Measurements from ENCODE around the gene AHDC1. TPM values are rescaled to one million over a fixed set of nuclear protein-coding genes. Genes with fewer than 3 reads are reported as not detected.

AHDC1 gene
- total and polyA plus RNA-seq, 9 of the 15 experiments (the other 6 are each of a cell fraction or from before 2014, with no cell fraction given) = 0.21 to 36.4 (median 4.7) TPM

DNA sequence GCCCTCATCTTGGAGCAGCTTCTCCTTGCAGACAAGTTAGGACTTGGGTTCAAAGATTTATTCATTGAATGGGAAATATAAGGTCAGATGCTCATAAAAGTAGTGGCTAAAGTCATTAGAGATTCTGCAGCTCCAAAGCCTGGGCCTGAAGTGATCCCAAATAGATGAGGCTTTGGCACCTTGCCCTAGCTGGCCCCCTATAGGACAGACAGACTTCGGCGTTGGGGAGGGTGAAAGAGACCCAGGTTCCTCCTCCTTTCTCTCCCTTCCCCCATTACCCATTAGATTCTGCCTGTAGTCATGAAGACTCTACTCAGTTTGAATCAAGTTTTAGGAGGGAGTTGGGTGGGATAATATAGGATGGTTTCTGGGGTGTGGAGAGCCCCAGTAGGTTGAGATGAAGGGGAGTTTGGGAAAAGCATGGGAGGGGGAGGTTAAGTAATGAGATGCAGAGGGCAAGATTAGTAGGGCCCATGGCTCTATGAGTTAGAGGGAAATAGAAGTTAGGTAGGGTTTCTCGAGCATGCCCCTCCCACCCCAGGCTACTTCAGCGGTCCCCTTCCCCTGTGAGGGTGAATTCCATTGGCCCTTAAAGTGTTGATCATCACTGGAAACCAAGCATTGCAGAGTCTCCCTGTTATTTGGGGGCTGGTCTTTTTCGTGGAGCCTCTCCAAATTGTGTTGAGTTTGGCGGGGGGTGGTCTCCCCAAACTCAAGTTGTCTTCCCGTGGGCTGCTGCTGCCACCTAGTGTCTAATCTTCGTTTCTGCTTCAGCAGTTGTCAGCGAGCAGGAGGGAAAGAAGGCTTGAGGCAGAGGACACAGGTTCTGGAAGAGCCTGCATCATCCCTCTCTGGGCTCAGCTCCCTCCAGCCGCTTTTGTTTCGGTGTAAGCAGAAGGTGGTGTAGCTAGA, 2.1 kb upstream of the AHDC1 start (continued):
- TF ChIP-seq, protein P1, sequence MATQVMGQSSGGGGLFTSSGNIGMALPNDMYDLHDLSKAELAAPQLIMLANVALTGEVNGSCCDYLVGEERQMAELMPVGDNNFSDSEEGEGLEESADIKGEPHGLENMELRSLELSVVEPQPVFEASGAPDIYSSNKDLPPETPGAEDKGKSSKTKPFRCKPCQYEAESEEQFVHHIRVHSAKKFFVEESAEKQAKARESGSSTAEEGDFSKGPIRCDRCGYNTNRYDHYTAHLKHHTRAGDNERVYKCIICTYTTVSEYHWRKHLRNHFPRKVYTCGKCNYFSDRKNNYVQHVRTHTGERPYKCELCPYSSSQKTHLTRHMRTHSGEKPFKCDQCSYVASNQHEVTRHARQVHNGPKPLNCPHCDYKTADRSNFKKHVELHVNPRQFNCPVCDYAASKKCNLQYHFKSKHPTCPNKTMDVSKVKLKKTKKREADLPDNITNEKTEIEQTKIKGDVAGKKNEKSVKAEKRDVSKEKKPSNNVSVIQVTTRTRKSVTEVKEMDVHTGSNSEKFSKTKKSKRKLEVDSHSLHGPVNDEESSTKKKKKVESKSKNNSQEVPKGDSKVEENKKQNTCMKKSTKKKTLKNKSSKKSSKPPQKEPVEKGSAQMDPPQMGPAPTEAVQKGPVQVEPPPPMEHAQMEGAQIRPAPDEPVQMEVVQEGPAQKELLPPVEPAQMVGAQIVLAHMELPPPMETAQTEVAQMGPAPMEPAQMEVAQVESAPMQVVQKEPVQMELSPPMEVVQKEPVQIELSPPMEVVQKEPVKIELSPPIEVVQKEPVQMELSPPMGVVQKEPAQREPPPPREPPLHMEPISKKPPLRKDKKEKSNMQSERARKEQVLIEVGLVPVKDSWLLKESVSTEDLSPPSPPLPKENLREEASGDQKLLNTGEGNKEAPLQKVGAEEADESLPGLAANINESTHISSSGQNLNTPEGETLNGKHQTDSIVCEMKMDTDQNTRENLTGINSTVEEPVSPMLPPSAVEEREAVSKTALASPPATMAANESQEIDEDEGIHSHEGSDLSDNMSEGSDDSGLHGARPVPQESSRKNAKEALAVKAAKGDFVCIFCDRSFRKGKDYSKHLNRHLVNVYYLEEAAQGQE (IDR thresholded peaks at IDR 0.05; ENCODE audit: borderline replicate concordance) = peak; percentile 92
- TF ChIP-seq, protein P1 (CRISPR knock-in tag; IDR thresholded peaks at IDR 0.05; ENCODE audit: low read depth) = no peak
- TF ChIP-seq NRF1 (conservative IDR thresholded peaks at IDR 0.05 in 1 of 2, IDR thresholded peaks at IDR 0.05 in 1 of 2) = no peak
- no peak for TF ChIP-seq TAF9B (IDR thresholded peaks at IDR 0.05; ENCODE audit: partially characterized antibody)
- no peak for TF ChIP-seq ATF1 (CRISPR knock-in tag; IDR thresholded peaks at IDR 0.05)
- TF ChIP-seq ATF1 (tag; IDR thresholded peaks at IDR 0.05) = 0 out of 2 replicates have a peak, but pooled peaks have one; percentile 18
- TF ChIP-seq MBD2 (IDR thresholded peaks at IDR 0.05; ENCODE audit: borderline replicate concordance, low read depth) = no peak
- 0 out of 2 replicates have a peak, but pooled peaks have one; percentile 31 for TF ChIP-seq MTA3 (IDR thresholded peaks at IDR 0.05; ENCODE audit: borderline replicate concordance)
- 0 out of 2 replicates have a peak, but pooled peaks have one; percentile 8 for TF ChIP-seq MAFK (IDR thresholded peaks at IDR 0.05; ENCODE audit: low read length)
- TF ChIP-seq ZZZ3 (IDR thresholded peaks at IDR 0.05) = no peak
- no peak for TF ChIP-seq HNRNPK (IDR thresholded peaks at IDR 0.05; ENCODE audit: low read depth, low read length, poor library complexity, severe bottlenecking)
- TF ChIP-seq, protein P2, sequence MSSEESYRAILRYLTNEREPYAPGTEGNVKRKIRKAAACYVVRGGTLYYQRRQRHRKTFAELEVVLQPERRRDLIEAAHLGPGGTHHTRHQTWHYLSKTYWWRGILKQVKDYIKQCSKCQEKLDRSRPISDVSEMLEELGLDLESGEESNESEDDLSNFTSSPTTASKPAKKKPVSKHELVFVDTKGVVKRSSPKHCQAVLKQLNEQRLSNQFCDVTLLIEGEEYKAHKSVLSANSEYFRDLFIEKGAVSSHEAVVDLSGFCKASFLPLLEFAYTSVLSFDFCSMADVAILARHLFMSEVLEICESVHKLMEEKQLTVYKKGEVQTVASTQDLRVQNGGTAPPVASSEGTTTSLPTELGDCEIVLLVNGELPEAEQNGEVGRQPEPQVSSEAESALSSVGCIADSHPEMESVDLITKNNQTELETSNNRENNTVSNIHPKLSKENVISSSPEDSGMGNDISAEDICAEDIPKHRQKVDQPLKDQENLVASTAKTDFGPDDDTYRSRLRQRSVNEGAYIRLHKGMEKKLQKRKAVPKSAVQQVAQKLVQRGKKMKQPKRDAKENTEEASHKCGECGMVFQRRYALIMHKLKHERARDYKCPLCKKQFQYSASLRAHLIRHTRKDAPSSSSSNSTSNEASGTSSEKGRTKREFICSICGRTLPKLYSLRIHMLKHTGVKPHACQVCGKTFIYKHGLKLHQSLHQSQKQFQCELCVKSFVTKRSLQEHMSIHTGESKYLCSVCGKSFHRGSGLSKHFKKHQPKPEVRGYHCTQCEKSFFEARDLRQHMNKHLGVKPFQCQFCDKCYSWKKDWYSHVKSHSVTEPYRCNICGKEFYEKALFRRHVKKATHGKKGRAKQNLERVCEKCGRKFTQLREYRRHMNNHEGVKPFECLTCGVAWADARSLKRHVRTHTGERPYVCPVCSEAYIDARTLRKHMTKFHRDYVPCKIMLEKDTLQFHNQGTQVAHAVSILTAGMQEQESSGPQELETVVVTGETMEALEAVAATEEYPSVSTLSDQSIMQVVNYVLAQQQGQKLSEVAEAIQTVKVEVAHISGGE (CRISPR knock-in tag; IDR thresholded peaks at IDR 0.05) = no peak

Data from K562 (cell line).